Measurements from ENCODE around the gene TEX29.

The TEX29 gene

GRCh38 chr13:111304041-111304544 lies 16.3 kb upstream of the TEX29 start:
- H3K79me2 ChIP-seq (ENCODE audit: low read length): no peaks in the 10 kb centered on the region
- H3K4me1 ChIP-seq (ENCODE audit: low read length): no peaks in the 10 kb centered on the region
- no peak overlapping the region for H3K4me2 ChIP-seq (ENCODE audit: low read depth, low read length)
- H4K20me1 ChIP-seq (ENCODE audit: insufficient read depth, low read length): no peaks in the 10 kb centered on the region
- H2AFZ ChIP-seq (ENCODE audit: low read length): no peak overlapping the region
- H3K4me3 ChIP-seq (ENCODE audit: low read length): no peak overlapping the region
- H3K36me3 ChIP-seq (replicated peaks; ENCODE audit: insufficient read depth, low read length): 0 out of 2 replicates have a peak, but pooled peaks cover 4% of the 10 kb centered on the region
- no peaks in the 10 kb centered on the region for H3K9me3 ChIP-seq (replicated peaks; ENCODE audit: insufficient read depth, low read length)
- H3K27me3 ChIP-seq (replicated peaks; ENCODE audit: insufficient read depth, low read length): no peaks in the 10 kb centered on the region
- no peaks in the 10 kb centered on the region for H3K9me2 ChIP-seq (replicated peaks; ENCODE audit: insufficient read depth, low read length)
- no peak overlapping the region for H3K27ac ChIP-seq (ENCODE audit: low read length)
- DNase-seq: no peak
- TF ChIP-seq EZH2 (optimal IDR thresholded peaks at IDR 0.05; ENCODE audit: low read depth, low read length) (no peak), EZH2phosphoT487 (IDR thresholded peaks at IDR 0.05; ENCODE audit: low read length) (no peak), CTCF (IDR thresholded peaks at IDR 0.05; ENCODE audit: low read length) (no peak)
- no peaks in the 10 kb centered on the region for H3F3A ChIP-seq (ENCODE audit: insufficient read depth, low read length)
- H3K9ac ChIP-seq (ENCODE audit: low read length): no peak overlapping the region

DNA sequence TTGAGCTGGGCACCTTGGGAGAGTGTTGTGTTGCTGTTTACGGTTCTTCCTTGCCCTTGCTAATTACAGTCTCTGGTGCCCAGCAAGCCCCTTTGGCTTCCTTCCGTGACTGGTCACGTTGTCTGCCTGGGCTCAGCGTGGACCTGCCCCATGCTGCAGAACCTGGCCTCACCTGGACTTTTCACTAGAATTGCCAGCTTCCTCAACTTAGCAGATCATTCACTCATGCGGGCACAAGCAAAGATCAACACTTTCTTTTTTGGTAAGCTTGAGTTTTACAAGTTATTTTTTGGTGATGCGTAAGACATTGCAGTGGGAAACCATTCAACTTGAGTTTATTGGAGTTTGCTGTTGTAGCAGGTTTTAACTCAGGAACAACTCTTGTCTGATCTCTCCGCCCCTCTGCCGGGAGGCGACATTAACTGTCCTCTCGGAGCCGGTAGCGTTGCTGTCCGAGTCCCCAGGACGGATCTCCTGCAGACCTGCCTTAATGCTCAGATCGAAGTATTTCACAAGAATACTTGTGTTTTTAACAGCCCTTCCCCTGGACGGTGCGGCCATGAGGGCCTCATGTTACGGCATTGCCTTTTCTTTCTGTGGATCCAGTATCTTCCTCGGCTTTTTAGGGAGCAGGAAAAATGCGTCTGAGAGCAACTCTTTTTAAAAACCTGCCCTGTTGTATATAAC lies 15.7 kb upstream of the TEX29 start:
- H3K36me3 ChIP-seq (replicated peaks; ENCODE audit: insufficient read depth, low read length): 0 out of 2 replicates have a peak, but pooled peaks cover 4% of the 10 kb centered on the region

DNA sequence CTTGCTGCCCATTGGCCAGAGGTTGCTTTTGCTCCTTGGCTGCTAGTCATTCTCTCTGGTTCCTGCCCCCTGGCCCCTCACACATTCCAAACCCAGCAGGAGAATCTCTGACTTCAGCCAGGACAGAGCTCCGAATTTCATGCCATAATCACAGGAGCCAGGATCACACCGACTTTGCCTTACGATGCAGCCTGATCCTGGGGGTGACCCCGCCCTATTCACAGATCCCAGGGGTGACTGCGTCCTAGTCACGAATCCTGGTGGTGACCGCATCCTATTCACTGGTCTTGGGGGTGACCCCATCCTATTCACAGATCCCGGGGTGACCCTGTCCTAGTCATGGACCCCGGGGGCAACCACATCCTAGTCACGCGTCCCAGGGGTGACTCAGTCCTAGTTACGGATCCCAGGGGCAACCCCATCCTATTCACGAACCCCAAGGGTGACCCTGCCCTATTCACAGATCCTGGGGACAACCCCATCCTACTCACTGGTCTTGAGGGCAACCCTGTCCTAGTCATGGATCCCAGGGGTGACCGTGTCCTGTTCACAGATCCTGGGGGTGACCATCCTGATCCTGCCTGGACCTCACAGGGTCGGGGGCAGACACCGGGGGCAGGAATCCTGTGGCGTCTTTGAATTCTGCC lies 7.4 kb upstream of the TEX29 start:
- Histone ChIP-seq H3K79me2 (ENCODE audit: low read length) (no peaks in the 10 kb centered on the region), H3K4me3 (ENCODE audit: low read length) (no peak overlapping the region), H3K4me2 (ENCODE audit: low read depth, low read length) (no peak overlapping the region), H3K36me3 (replicated peaks; ENCODE audit: insufficient read depth, low read length) (no peaks in the 10 kb centered on the region), H3K9me3 (replicated peaks; ENCODE audit: insufficient read depth, low read length) (no peaks in the 10 kb centered on the region), H3K9me2 (replicated peaks; ENCODE audit: insufficient read depth, low read length) (no peaks in the 10 kb centered on the region), H2AFZ (ENCODE audit: low read length) (no peak overlapping the region), H3K27me3 (replicated peaks; ENCODE audit: insufficient read depth, low read length) (no peaks in the 10 kb centered on the region), H4K20me1 (ENCODE audit: insufficient read depth, low read length) (no peaks in the 10 kb centered on the region), H3F3A (ENCODE audit: insufficient read depth, low read length) (no peaks in the 10 kb centered on the region), H3K9ac (ENCODE audit: low read length) (no peak overlapping the region), H3K4me1 (ENCODE audit: low read length) (no peaks in the 10 kb centered on the region), H3K27ac (ENCODE audit: low read length) (no peak overlapping the region)
- TF ChIP-seq EZH2phosphoT487 (IDR thresholded peaks at IDR 0.05; ENCODE audit: low read length) (no peak), CTCF (IDR thresholded peaks at IDR 0.05; ENCODE audit: low read length) (no peak), EZH2 (optimal IDR thresholded peaks at IDR 0.05; ENCODE audit: low read depth, low read length) (no peak)
- DNase-seq: no peak

More for the DNA sequence above, 15.7 kb upstream of the TEX29 start:
- Histone ChIP-seq H3K4me3 (ENCODE audit: low read length) (no peak overlapping the region), H2AFZ (ENCODE audit: low read length) (no peak overlapping the region), H3K79me2 (ENCODE audit: low read length) (no peaks in the 10 kb centered on the region), H3K9me2 (replicated peaks; ENCODE audit: insufficient read depth, low read length) (no peaks in the 10 kb centered on the region), H3F3A (ENCODE audit: insufficient read depth, low read length) (no peaks in the 10 kb centered on the region), H3K9me3 (replicated peaks; ENCODE audit: insufficient read depth, low read length) (no peaks in the 10 kb centered on the region), H3K27ac (ENCODE audit: low read length) (no peak overlapping the region), H3K4me1 (ENCODE audit: low read length) (no peaks in the 10 kb centered on the region), H4K20me1 (ENCODE audit: insufficient read depth, low read length) (no peaks in the 10 kb centered on the region), H3K4me2 (ENCODE audit: low read depth, low read length) (no peak overlapping the region), H3K27me3 (replicated peaks; ENCODE audit: insufficient read depth, low read length) (no peaks in the 10 kb centered on the region), H3K9ac (ENCODE audit: low read length) (no peak overlapping the region)
- no peak for DNase-seq
- no peak for TF ChIP-seq CTCF (IDR thresholded peaks at IDR 0.05; ENCODE audit: low read length)
- no peak for TF ChIP-seq EZH2 (optimal IDR thresholded peaks at IDR 0.05; ENCODE audit: low read depth, low read length)
- no peak for TF ChIP-seq EZH2phosphoT487 (IDR thresholded peaks at IDR 0.05; ENCODE audit: low read length)

All from MM.1S (cell line).